Gastroesophageal sphincter (tissue), 4 donors: ENCODE data around the gene ACP3. TPM values are rescaled to one million over a fixed set of nuclear protein-coding genes. Genes with fewer than 3 reads are reported as not detected.
"Not testable (repeated sequence)": the region's sequence is repeated elsewhere in the genome, so short reads cannot be mapped to it uniquely, and the experiment has no call there.

Experiments used
- ATAC-seq: fragments of 150-250 bp; one replicate; pipeline ENCODE4 v1.9.1; 2016; ENCODE audit warnings: mild to moderate bottlenecking, moderate library complexity
- H3K27ac ChIP-seq, 4 donors: fragments of 200-600 bp; sonication (generic) in 3 of 4; 1 replicate in 3 of 4; 2 replicates in 1 of 4; pipeline ENCODE4 v1.5.1; 2016 to 2019
- H3K27me3 ChIP-seq: fragments of 200-600 bp; sonication (generic); one replicate; pipeline ENCODE4 v1.5.1; 2019
- H3K36me3 ChIP-seq, 2 donors: fragments of 200-600 bp; sonication (generic); one replicate each; pipeline ENCODE4 v1.5.1; 2019; ENCODE audit warnings: control low read depth in 1 of 2
- H3K4me1 ChIP-seq, 3 donors: fragments of 200-600 bp; sonication (generic); 1 replicate in 2 of 3; 2 replicates in 1 of 3; pipeline ENCODE4 v1.5.1; 2016 to 2019; ENCODE audit warnings: control low read depth in 2 of 3
- H3K4me3 ChIP-seq, 2 donors: fragments of 200-600 bp; sonication (generic); one replicate each; pipeline ENCODE4 v1.5.1; 2019; ENCODE audit warnings: mild to moderate bottlenecking in 1 of 2, moderate library complexity in 1 of 2
- H3K9me3 ChIP-seq, 3 donors: fragments of 200-600 bp; sonication (generic); one replicate each; pipeline ENCODE4 v1.5.1; 2017 to 2019; ENCODE audit warnings: control low read depth in 2 of 3
- CTCF ChIP-seq, 4 experiments: fragments of 200-600 bp in 2 of 4; fragments of 450-650 bp in 2 of 4; sonication (generic) in 1 of 4; IDR thresholded peaks; one replicate each; pipeline ENCODE4 v1.5.1; 2017 to 2019; ENCODE audit warnings: antibody characterized with exemption in 4 of 4, mild to moderate bottlenecking in 2 of 4, moderate library complexity in 2 of 4
- EP300 ChIP-seq: sonication (generic); formaldehyde crosslinking; IDR thresholded peaks from one replicate; pipeline ENCODE4 v1.6.1; 2017; ENCODE audit warnings: antibody characterized with exemption, mild to moderate bottlenecking
- POLR2A ChIP-seq, 2 donors: fragments of 450-650 bp; IDR thresholded peaks; one replicate each; pipeline ENCODE4 v1.6.1; 2017; ENCODE audit warnings: antibody characterized with exemption in 2 of 2, mild to moderate bottlenecking in 2 of 2, moderate library complexity in 1 of 2
- POLR2AphosphoS5 ChIP-seq: sonication (generic); formaldehyde crosslinking; IDR thresholded peaks from one replicate; pipeline ENCODE4 v1.6.1; 2017; ENCODE audit warnings: antibody characterized with exemption
- WGBS, 2 donors: methylation state at CpG; one replicate each; pipeline ENCODE4 v1.1.5; 2018; ENCODE audit warnings: low coverage in 1 of 2; 5-methylcytosine and 5-hydroxymethylcytosine counted together
- total RNA-seq, 4 donors: library from RNA; depleted of rRNA; stranded (reverse); fragments of >200 nt; gene quantifications; one replicate each; pipeline ENCODE4 v1.1.0, GENCODE V29; 2016

ACP3 gene
- total RNA-seq, 4 donors from 2014 or later, result 1.1 to 3.5 (median 2.1) TPM

GRCh38 chr3:132381348-132381944, 64.2 kb downstream of the ACP3 start:
- Histone ChIP-seq H3K4me3 (no peak overlapping the region), H3K4me1 (no peaks in the 10 kb centered on the region), H3K9me3 (no peaks in the 10 kb centered on the region), H3K27ac (no peak overlapping the region), H3K27me3 (peaks cover 18% of the 10 kb centered on the region), H3K36me3 (no peaks in the 10 kb centered on the region)
- ATAC-seq, result no peak
- no peak for TF ChIP-seq CTCF (IDR thresholded peaks at IDR 0.05)
- TF ChIP-seq POLR2A (IDR thresholded peaks at IDR 0.05), result no peak
- no peak for TF ChIP-seq EP300
- TF ChIP-seq POLR2AphosphoS5, result no peak
- WGBS, 2 donors, result 29 to 73% methylated on average over 1 to 3 of the region's 14 CpGs

GRCh38 chr3:132382267-132382666, 65.1 kb downstream of the ACP3 start:
- 55 to 63% methylated on average over 4 of the region's 4 CpGs for WGBS, 2 donors
- H3K4me3 ChIP-seq, result no peak overlapping the region
- no peak for ATAC-seq
- H3K9me3 ChIP-seq, result no peaks in the 10 kb centered on the region
- no peak overlapping the region for H3K27ac ChIP-seq
- peaks cover 12% of the 10 kb centered on the region for H3K27me3 ChIP-seq
- H3K4me1 ChIP-seq, result no peaks in the 10 kb centered on the region
- TF ChIP-seq EP300 (no peak), CTCF (IDR thresholded peaks at IDR 0.05) (no peak), POLR2A (IDR thresholded peaks at IDR 0.05) (no peak), POLR2AphosphoS5 (no peak)
- H3K36me3 ChIP-seq, result no peaks in the 10 kb centered on the region

DNA sequence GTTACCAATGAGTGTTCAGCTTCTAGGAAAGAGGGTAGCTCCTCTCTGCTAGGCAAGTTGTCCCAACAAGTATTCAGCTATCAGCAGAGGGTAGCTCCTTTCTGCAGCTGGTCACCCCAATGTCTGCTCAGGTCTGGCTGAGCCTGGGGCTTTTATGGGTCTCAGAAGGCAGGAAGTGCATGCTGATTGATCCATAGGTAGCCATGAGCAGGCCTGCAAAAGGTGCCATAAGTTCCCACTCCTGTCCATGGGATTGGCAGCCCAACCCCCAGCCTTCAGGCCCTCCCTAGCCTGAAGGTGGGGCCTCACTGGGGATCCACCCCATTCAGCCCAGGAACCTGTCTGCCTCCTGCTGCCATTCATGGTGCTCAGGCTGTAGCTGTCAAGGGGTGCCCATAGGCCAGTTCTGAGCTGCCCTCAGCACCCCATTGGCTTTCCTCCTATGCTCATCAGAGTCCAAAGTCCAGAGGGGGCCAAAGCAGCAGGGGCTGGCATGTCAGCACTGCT, 65.5 kb downstream of the ACP3 start:
- Histone ChIP-seq H3K9me3 (no peaks in the 10 kb centered on the region), H3K4me1 (no peaks in the 10 kb centered on the region), H3K27ac (no peak overlapping the region), H3K4me3 (no peak overlapping the region), H3K27me3 (peaks cover 10% of the 10 kb centered on the region), H3K36me3 (no peaks in the 10 kb centered on the region)
- TF ChIP-seq POLR2AphosphoS5 (no peak), POLR2A (IDR thresholded peaks at IDR 0.05) (no peak), EP300 (no peak), CTCF (IDR thresholded peaks at IDR 0.05) (no peak)
- no peak for ATAC-seq

- WGBS, 2 donors, result 60 to 73% methylated on average over 1 to 8 of the region's 8 CpGs
- no peak for ATAC-seq
- peaks cover 10% of the 10 kb centered on the region for H3K27me3 ChIP-seq
- TF ChIP-seq EP300, result no peak
- TF ChIP-seq CTCF (IDR thresholded peaks at IDR 0.05), result no peak
- TF ChIP-seq POLR2AphosphoS5, result no peak
- no peak for TF ChIP-seq POLR2A (IDR thresholded peaks at IDR 0.05)
- no peaks in the 10 kb centered on the region for H3K36me3 ChIP-seq
- H3K27ac ChIP-seq, result no peak overlapping the region
- H3K4me3 ChIP-seq, result no peak overlapping the region
- H3K4me1 ChIP-seq, result no peaks in the 10 kb centered on the region
- no peaks in the 10 kb centered on the region for H3K9me3 ChIP-seq
Observed at GRCh38 chr3:132386259-132386658, 69.1 kb downstream of the ACP3 start.

DNA sequence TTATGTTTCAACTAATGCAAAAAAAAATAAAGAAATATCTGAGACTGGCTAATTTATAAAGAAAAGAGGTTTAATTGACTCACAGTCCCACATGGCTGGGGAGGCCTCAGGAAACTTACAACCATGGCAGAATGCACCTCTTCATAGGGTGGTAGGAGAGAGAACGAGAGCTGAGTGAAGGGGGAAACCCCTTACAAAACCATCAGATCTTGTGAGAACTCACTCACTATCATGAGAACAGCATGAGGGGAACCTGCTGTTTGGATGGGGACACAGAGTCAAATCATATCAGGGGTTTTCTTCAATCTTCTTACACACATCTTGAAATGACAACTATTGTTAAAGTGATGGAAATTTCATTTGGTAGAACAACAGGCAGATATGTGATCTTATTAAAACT, 75.5 kb downstream of the ACP3 start:
- not testable (repeated sequence) for H3K27me3 ChIP-seq, H3K4me3 ChIP-seq, H3K4me1 ChIP-seq, H3K9me3 ChIP-seq, H3K36me3 ChIP-seq, ATAC-seq, H3K27ac ChIP-seq
- 73 to 100% methylated on average over 1 of the region's 1 CpG for WGBS, 2 donors
